Measurements from ENCODE around the gene MAPT.

Gene MAPT

DNA sequence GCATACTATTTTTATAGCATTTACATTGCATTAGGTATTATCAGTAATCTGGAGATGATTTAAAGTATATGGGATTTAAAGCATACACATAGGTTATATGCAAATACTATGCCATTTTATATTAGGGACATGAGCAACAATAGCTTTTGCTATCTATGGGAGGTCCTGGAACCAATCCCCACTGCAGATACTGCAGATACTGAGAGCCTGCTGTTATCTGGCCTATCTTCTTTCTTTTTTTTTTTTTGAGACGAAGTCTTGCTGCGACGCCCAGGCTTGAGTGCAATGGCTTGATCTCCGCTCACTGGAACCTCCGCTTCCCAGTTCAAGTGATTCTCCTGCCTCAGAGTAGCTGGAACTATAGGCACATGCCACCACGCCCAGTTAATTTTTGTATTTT, 142.1 kb downstream of the MAPT start:
- Histone ChIP-seq H3K27me3 (ENCODE audit: insufficient read depth, low read length, poor library complexity) (no peaks in the 10 kb centered on the region), H3K4me2 (ENCODE audit: insufficient read depth, low read length) (no peak overlapping the region), H2AFZ (ENCODE audit: low read depth, low read length) (no peak overlapping the region), H3K9me3 (ENCODE audit: insufficient read depth, low read length, severe bottlenecking) (no peaks in the 10 kb centered on the region), H3K4me1 (ENCODE audit: insufficient read depth, low read length) (no peaks in the 10 kb centered on the region), H3K27ac (ENCODE audit: low read length) (no peak overlapping the region), H4K20me1 (ENCODE audit: insufficient read depth, low read length) (peaks cover 21% of the 10 kb centered on the region), H3K9ac (ENCODE audit: low read depth, low read length) (no peak overlapping the region), H3K36me3 (ENCODE audit: insufficient read depth, low read length) (peaks cover 99% of the 10 kb centered on the region), H3K4me3 (ENCODE audit: low read depth in 1 of 2, low read length in 2 of 2) (no peak overlapping the region), H3K79me2 (ENCODE audit: insufficient read depth, low read length) (no peaks in the 10 kb centered on the region; the same call in 1 of the 2 replicates)
- TF ChIP-seq CTCF (IDR thresholded peaks at IDR 0.05; ENCODE audit: borderline replicate concordance, extremely low read depth, low read length, poor library complexity, severe bottlenecking) = no peak
- no peak for TF ChIP-seq EZH2 (IDR thresholded peaks at IDR 0.05; ENCODE audit: borderline replicate concordance, low read depth, low read length, severe bottlenecking)
- DNase-seq (no peak), ATAC-seq (ENCODE audit: insufficient read depth, low read depth) (no peak)

DNA sequence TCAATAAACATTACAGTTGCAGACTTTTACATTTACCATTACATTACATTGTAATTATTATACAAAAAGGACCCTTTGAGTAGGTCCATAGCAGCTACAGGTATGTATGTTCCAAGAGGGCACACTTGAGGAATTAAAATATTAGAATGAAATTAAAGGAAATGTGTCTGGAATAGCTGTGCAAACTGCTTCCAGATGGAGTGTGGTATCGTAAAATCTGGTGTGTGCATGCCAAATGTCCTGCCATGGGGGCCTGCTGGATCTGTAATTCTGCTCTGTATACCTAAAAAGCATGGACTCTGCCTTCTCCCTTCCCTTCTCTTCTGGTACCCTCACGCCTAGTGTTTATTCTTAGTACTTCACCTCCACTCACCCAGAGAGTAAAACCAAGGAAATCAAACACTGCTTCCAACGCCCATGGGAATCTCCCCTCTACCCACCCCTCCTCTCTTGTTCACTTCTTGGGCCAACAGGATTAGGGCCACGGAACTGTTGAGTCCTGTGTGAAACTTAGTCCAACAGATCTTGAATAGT, 143.4 kb downstream of the MAPT start:
- Histone ChIP-seq H3K36me3 (ENCODE audit: insufficient read depth, low read length) (peaks cover 99% of the 10 kb centered on the region), H3K9me3 (ENCODE audit: insufficient read depth, low read length, severe bottlenecking) (no peaks in the 10 kb centered on the region), H3K27ac (ENCODE audit: low read length) (no peak overlapping the region), H3K9ac (ENCODE audit: low read depth, low read length) (no peak overlapping the region), H2AFZ (ENCODE audit: low read depth, low read length) (no peak overlapping the region), H4K20me1 (ENCODE audit: insufficient read depth, low read length) (peaks cover 20% of the 10 kb centered on the region), H3K27me3 (ENCODE audit: insufficient read depth, low read length, poor library complexity) (no peaks in the 10 kb centered on the region), H3K4me2 (ENCODE audit: insufficient read depth, low read length) (no peak overlapping the region), H3K4me1 (ENCODE audit: insufficient read depth, low read length) (no peaks in the 10 kb centered on the region), H3K79me2 (ENCODE audit: insufficient read depth, low read length) (peaks cover 4% of the 10 kb centered on the region; the same call in 1 of the 2 replicates), H3K4me3 (ENCODE audit: low read depth in 1 of 2, low read length in 2 of 2) (no peak overlapping the region)
- no peak for TF ChIP-seq EZH2 (IDR thresholded peaks at IDR 0.05; ENCODE audit: borderline replicate concordance, low read depth, low read length, severe bottlenecking)
- TF ChIP-seq CTCF (IDR thresholded peaks at IDR 0.05; ENCODE audit: borderline replicate concordance, extremely low read depth, low read length, poor library complexity, severe bottlenecking) = no peak
- ATAC-seq (ENCODE audit: insufficient read depth, low read depth) (no peak), DNase-seq (no peak)

GRCh38 chr17:46038414-46038813, 144.1 kb downstream of the MAPT start:
- TF ChIP-seq EZH2 (IDR thresholded peaks at IDR 0.05; ENCODE audit: borderline replicate concordance, low read depth, low read length, severe bottlenecking) (no peak), CTCF (IDR thresholded peaks at IDR 0.05; ENCODE audit: borderline replicate concordance, extremely low read depth, low read length, poor library complexity, severe bottlenecking) (no peak)
- Histone ChIP-seq H3K36me3 (ENCODE audit: insufficient read depth, low read length) (peaks cover 99% of the 10 kb centered on the region), H3K27me3 (ENCODE audit: insufficient read depth, low read length, poor library complexity) (no peaks in the 10 kb centered on the region), H3K4me3 (ENCODE audit: low read depth in 1 of 2, low read length in 2 of 2) (no peak overlapping the region), H3K4me2 (ENCODE audit: insufficient read depth, low read length) (no peak overlapping the region), H4K20me1 (ENCODE audit: insufficient read depth, low read length) (peaks cover 15% of the 10 kb centered on the region), H3K9me3 (ENCODE audit: insufficient read depth, low read length, severe bottlenecking) (no peaks in the 10 kb centered on the region), H2AFZ (ENCODE audit: low read depth, low read length) (no peak overlapping the region), H3K79me2 (ENCODE audit: insufficient read depth, low read length) (peaks cover 7% of the 10 kb centered on the region; the same call in 1 of the 2 replicates), H3K4me1 (ENCODE audit: insufficient read depth, low read length) (no peaks in the 10 kb centered on the region), H3K9ac (ENCODE audit: low read depth, low read length) (no peak overlapping the region), H3K27ac (ENCODE audit: low read length) (no peak overlapping the region)
- no peak for ATAC-seq (ENCODE audit: insufficient read depth, low read depth)
- DNase-seq = no peak
